Measurements from ENCODE around the gene B4GAT1. TPM values are rescaled to one million over a fixed set of nuclear protein-coding genes. Genes with fewer than 3 reads are reported as not detected.
A peak's percentile ranks its signal among the peaks of the same experiment; 100 is the strongest.

Gene B4GAT1
- total and polyA plus RNA-seq, 2 of the 13 experiments (the other 11 are each of a cell fraction or from before 2014, with no cell fraction given), result 40.4 to 109 TPM

GRCh38 chr11:66328302-66329144, 18.9 kb downstream of the B4GAT1 start (continued):
- TF ChIP-seq ZNF777 (CRISPR knock-in tag; IDR thresholded peaks at IDR 0.05) (peak; percentile 52; the same call in 1 of the 2 replicates), ZNF674 (CRISPR knock-in tag; IDR thresholded peaks at IDR 0.05; ENCODE audit: low read depth) (no peak), PAX8 (CRISPR knock-in tag; IDR thresholded peaks at IDR 0.05; ENCODE audit: borderline replicate concordance) (no peak), E2F5 (CRISPR knock-in tag; conservative IDR thresholded peaks at IDR 0.05) (no peak), KLF12 (CRISPR knock-in tag; IDR thresholded peaks at IDR 0.05; ENCODE audit: borderline replicate concordance) (no peak), ZBTB25 (CRISPR knock-in tag; IDR thresholded peaks at IDR 0.05) (peak; percentile 83; the same call in 1 of the 2 replicates), KDM5B (CRISPR knock-in tag; IDR thresholded peaks at IDR 0.05; ENCODE audit: borderline replicate concordance) (no peak; the same call in 1 of the 2 replicates), AKAP8 (CRISPR knock-in tag; IDR thresholded peaks at IDR 0.05) (0 out of 2 replicates have a peak, but pooled peaks have one; percentile 56), HMG20A (CRISPR knock-in tag; IDR thresholded peaks at IDR 0.05; ENCODE audit: borderline replicate concordance) (no peak), MTA3 (CRISPR knock-in tag; IDR thresholded peaks at IDR 0.05) (no peak), ZMYM4 (CRISPR knock-in tag; IDR thresholded peaks at IDR 0.05) (peak; percentile 47; the same call in 1 of the 2 replicates), NR2F6 (IDR thresholded peaks at IDR 0.05) (0 out of 2 replicates have a peak, but pooled peaks have one; percentile 30), NR2F6 (CRISPR knock-in tag; IDR thresholded peaks at IDR 0.05) (peak; percentile 67), SMAD3 (CRISPR knock-in tag; IDR thresholded peaks at IDR 0.05) (0 out of 2 replicates have a peak, but pooled peaks have one; percentile 57), ZNF460 (CRISPR knock-in tag; IDR thresholded peaks at IDR 0.05; ENCODE audit: borderline replicate concordance) (no peak), SOX13 (IDR thresholded peaks at IDR 0.05) (no peak), SOX13 (CRISPR knock-in tag; conservative IDR thresholded peaks at IDR 0.05 in 1 of 2, IDR thresholded peaks at IDR 0.05 in 1 of 2) (peak in 1 of 2 experiments; percentile 71; a peak in 2 of 4 replicates), ZNF557 (CRISPR knock-in tag; IDR thresholded peaks at IDR 0.05) (no peak), NR3C1 (CRISPR knock-in tag; IDR thresholded peaks at IDR 0.05) (no peak), ZNF768 (CRISPR knock-in tag; IDR thresholded peaks at IDR 0.05) (peak; percentile 57; the same call in 1 of the 2 replicates), ZNF639 (CRISPR knock-in tag; conservative IDR thresholded peaks at IDR 0.05) (peak; percentile 52; the same call in 1 of the 2 replicates), GLI4 (CRISPR knock-in tag; IDR thresholded peaks at IDR 0.05; ENCODE audit: borderline replicate concordance) (no peak), FOXA1 (IDR thresholded peaks at IDR 0.05) (no peak), FOXA1 (CRISPR knock-in tag; IDR thresholded peaks at IDR 0.05) (no peak), PHF21A (CRISPR knock-in tag; IDR thresholded peaks at IDR 0.05) (peak; percentile 64; the same call in 1 of the 2 replicates), ZNF350 (CRISPR knock-in tag; IDR thresholded peaks at IDR 0.05; ENCODE audit: borderline replicate concordance, low read depth) (peak; percentile 81), FOSL1 (CRISPR knock-in tag; IDR thresholded peaks at IDR 0.05; ENCODE audit: borderline replicate concordance) (no peak), ZNF670 (CRISPR knock-in tag; IDR thresholded peaks at IDR 0.05; ENCODE audit: borderline replicate concordance) (no peak), EEA1 (CRISPR knock-in tag; IDR thresholded peaks at IDR 0.05; ENCODE audit: borderline replicate concordance) (no peak), ZNF563 (CRISPR knock-in tag; IDR thresholded peaks at IDR 0.05) (peak; percentile 87; the same call in 1 of the 2 replicates)
